Mesendoderm (in vitro differentiated cells): ENCODE measurements around the gene NFAT5.

Source experiments
- DNase-seq: peaks from one replicate; pipeline ENCODE4 v3.0.0; 2013
- H2AK5ac ChIP-seq: 2 replicates; pipeline ENCODE4 v1.6.1; 2013; ENCODE audit warnings: low read length, inconsistent platforms
- H2BK120ac ChIP-seq: 2 replicates; pipeline ENCODE4 v1.6.1; 2013; ENCODE audit warnings: low read depth, mild to moderate bottlenecking, low read length, moderate library complexity, mixed read lengths
- H2BK15ac ChIP-seq: replicated peaks from 2 replicates; pipeline ENCODE4 v1.6.1; 2013; ENCODE audit warnings: low read depth, mild to moderate bottlenecking, moderate library complexity
- H2BK5ac ChIP-seq: 2 replicates; pipeline ENCODE4 v1.6.1; 2013; ENCODE audit warnings: low read length, inconsistent platforms
- H3K18ac ChIP-seq: 2 replicates; pipeline ENCODE4 v1.6.1; 2013; ENCODE audit warnings: mild to moderate bottlenecking, low read length, mixed read lengths
- H3K23ac ChIP-seq: one replicate; pipeline ENCODE4 v1.6.1; 2013; ENCODE audit warnings: low read length
- H3K27ac ChIP-seq: 2 replicates; pipeline ENCODE4 v1.5.1; 2013; ENCODE audit warnings: low read depth, mild to moderate bottlenecking, inconsistent platforms, low read length, moderate library complexity
- H3K27me3 ChIP-seq: 2 replicates; pipeline ENCODE4 v1.6.1; 2013; ENCODE audit warnings: low read length, control low read depth, mild to moderate bottlenecking, inconsistent platforms; ENCODE audit not compliant: insufficient read depth, poor library complexity
- H3K36me3 ChIP-seq: 2 replicates; pipeline ENCODE4 v1.6.1; 2013; ENCODE audit warnings: low read length, inconsistent platforms; ENCODE audit not compliant: control insufficient read depth, insufficient read depth
- H3K4ac ChIP-seq: one replicate; pipeline ENCODE4 v1.6.1; 2013; ENCODE audit warnings: low read depth, mild to moderate bottlenecking, low read length, moderate library complexity
- H3K4me1 ChIP-seq: 2 replicates; pipeline ENCODE4 v1.6.1; 2013; ENCODE audit warnings: low read depth, low read length, inconsistent platforms; ENCODE audit not compliant: control insufficient read depth
- H3K4me2 ChIP-seq: 2 replicates; pipeline ENCODE4 v1.6.1; 2013; ENCODE audit warnings: low read length
- H3K4me3 ChIP-seq: 2 replicates; pipeline ENCODE4 v1.5.1; 2013; ENCODE audit warnings: mild to moderate bottlenecking, low read length
- H3K56ac ChIP-seq: one replicate; pipeline ENCODE4 v1.6.1; 2013; ENCODE audit warnings: low read length
- H3K79me1 ChIP-seq: 2 replicates; pipeline ENCODE4 v1.6.1; 2013; ENCODE audit warnings: low read length, inconsistent platforms
- H3K79me2 ChIP-seq: 2 replicates; pipeline ENCODE4 v1.6.1; 2013; ENCODE audit warnings: mild to moderate bottlenecking, low read length; ENCODE audit not compliant: control insufficient read depth, insufficient read depth
- H3K9ac ChIP-seq: 2 replicates; pipeline ENCODE4 v1.6.1; 2013; ENCODE audit warnings: low read length, inconsistent platforms
- H4K5ac ChIP-seq: one replicate; pipeline ENCODE4 v1.6.1; 2013; ENCODE audit warnings: low read length
- H4K8ac ChIP-seq: one replicate; pipeline ENCODE4 v1.6.1; 2013; ENCODE audit warnings: low read depth, mild to moderate bottlenecking, control low read depth, low read length, moderate library complexity
- WGBS: extraction: QIAGEN DNeasy Blood & Tissue Kit; methylation state at CpG from one replicate; pipeline ENCODE4 v1.1.7; 2013; ENCODE audit warnings: low lambda C conversion rate, missing lambda C conversion rate; ENCODE audit not compliant: insufficient coverage; ENCODE audit errors: extremely low coverage; 5-methylcytosine and 5-hydroxymethylcytosine counted together

Gene NFAT5

GRCh38 chr16:69691980-69692911, 126.5 kb downstream of the NFAT5 start:
- Histone ChIP-seq H3K27ac (no peak overlapping the region), H2BK5ac (no peak overlapping the region), H3K4ac (no peak overlapping the region), H3K4me1 (no peaks in the 10 kb centered on the region), H3K27me3 (no peaks in the 10 kb centered on the region), H3K18ac (no peak overlapping the region), H3K79me1 (no peaks in the 10 kb centered on the region), H3K56ac (no peak overlapping the region), H4K8ac (no peak overlapping the region), H3K9ac (no peak overlapping the region), H3K4me3 (no peak overlapping the region), H2AK5ac (no peak overlapping the region), H3K4me2 (no peak overlapping the region), H4K5ac (no peak overlapping the region), H2BK120ac (no peak overlapping the region), H3K23ac (no peak overlapping the region), H3K79me2 (no peaks in the 10 kb centered on the region), H2BK15ac (no peak overlapping the region), H3K36me3 (peaks cover 23% of the 10 kb centered on the region)
- WGBS, result no CpG with 5 or more reads among the region's 4 CpGs
- no peak for DNase-seq

- no peaks in the 10 kb centered on the region for H3K4me1 ChIP-seq
- no peaks in the 10 kb centered on the region for H3K79me1 ChIP-seq
- H3K4me3 ChIP-seq, result no peak overlapping the region
- H3K18ac ChIP-seq, result no peak overlapping the region
- WGBS, result no CpG with 5 or more reads among the region's 2 CpGs
- H3K27ac ChIP-seq, result no peak overlapping the region
- DNase-seq, result no peak
- H2BK120ac ChIP-seq, result no peak overlapping the region
- no peak overlapping the region for H3K56ac ChIP-seq
- H4K8ac ChIP-seq, result no peak overlapping the region
- no peak overlapping the region for H4K5ac ChIP-seq
- H3K9ac ChIP-seq, result no peak overlapping the region
- no peaks in the 10 kb centered on the region for H3K27me3 ChIP-seq
- H2AK5ac ChIP-seq, result no peak overlapping the region
- H3K4me2 ChIP-seq, result no peak overlapping the region
- no peak overlapping the region for H3K23ac ChIP-seq
- H2BK15ac ChIP-seq, result no peak overlapping the region
- peaks cover 23% of the 10 kb centered on the region for H3K36me3 ChIP-seq
- no peak overlapping the region for H2BK5ac ChIP-seq
- H3K79me2 ChIP-seq, result no peaks in the 10 kb centered on the region
- no peak overlapping the region for H3K4ac ChIP-seq
Observed at GRCh38 chr16:69693916-69694315, 128.2 kb downstream of the NFAT5 start.

DNA sequence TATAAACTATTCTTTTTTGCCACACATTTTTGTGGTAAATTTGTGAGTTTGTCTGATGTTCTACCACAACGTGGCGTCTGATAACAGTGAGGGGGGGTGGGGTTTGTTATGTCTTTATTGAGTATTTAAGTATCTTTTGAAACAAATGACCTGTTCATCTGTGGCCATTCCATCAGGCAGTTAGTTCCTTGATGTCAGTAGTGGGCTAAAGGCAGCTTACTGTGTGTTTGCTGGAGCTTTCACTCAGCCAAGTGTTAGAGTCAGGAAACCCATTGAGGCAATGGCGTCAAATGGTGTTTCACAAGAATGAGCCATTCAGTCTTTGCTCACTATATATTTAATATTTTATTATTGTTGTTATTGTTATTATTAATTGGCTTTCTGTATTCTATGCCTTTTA, 132.6 kb downstream of the NFAT5 start:
- Histone ChIP-seq H2BK5ac (no peak overlapping the region), H3K4me2 (no peak overlapping the region), H3K4me3 (no peak overlapping the region), H2BK15ac (no peak overlapping the region), H3K23ac (no peak overlapping the region), H3K4ac (no peak overlapping the region), H3K27me3 (no peaks in the 10 kb centered on the region), H3K79me1 (no peaks in the 10 kb centered on the region), H3K56ac (no peak overlapping the region), H4K8ac (no peak overlapping the region), H2BK120ac (no peak overlapping the region), H3K27ac (no peak overlapping the region), H3K79me2 (no peaks in the 10 kb centered on the region), H3K4me1 (no peaks in the 10 kb centered on the region), H3K9ac (no peak overlapping the region), H3K36me3 (peaks cover 7% of the 10 kb centered on the region), H2AK5ac (no peak overlapping the region), H4K5ac (no peak overlapping the region), H3K18ac (no peak overlapping the region)
- no peak for DNase-seq
- no CpG with 5 or more reads among the region's 3 CpGs for WGBS

DNA sequence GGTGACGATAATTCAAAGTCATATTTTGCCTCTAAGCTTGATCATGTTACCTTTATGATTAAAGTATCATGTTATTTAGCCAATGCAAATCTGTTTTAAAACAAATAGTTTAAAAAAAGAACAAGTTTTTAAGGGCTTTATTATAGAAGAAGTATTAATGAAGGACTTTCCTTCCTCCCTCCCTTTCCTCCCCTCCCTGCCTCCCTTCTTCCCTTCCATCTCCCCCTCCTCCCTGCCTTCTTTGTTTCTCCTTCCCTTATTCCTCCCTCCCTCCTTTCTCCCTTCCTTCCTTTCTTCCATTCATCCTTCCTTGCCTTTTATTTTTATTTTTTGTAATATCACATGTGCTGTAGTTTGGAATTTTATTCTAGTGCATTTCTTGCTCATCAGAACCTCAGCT, 134.1 kb downstream of the NFAT5 start:
- H2AK5ac ChIP-seq, result no peak overlapping the region
- H3K79me1 ChIP-seq, result no peaks in the 10 kb centered on the region
- no peak overlapping the region for H3K4me3 ChIP-seq
- no peak overlapping the region for H4K5ac ChIP-seq
- no peak overlapping the region for H3K23ac ChIP-seq
- no peak overlapping the region for H3K9ac ChIP-seq
- H3K27ac ChIP-seq, result no peak overlapping the region
- no peak overlapping the region for H3K56ac ChIP-seq
- H4K8ac ChIP-seq, result no peak overlapping the region
- no peak overlapping the region for H3K18ac ChIP-seq
- peaks cover 1% of the 10 kb centered on the region for H3K36me3 ChIP-seq
- WGBS, result no CpG with 5 or more reads among the region's 1 CpG
- H3K4me2 ChIP-seq, result no peak overlapping the region
- H2BK120ac ChIP-seq, result no peak overlapping the region
- no peaks in the 10 kb centered on the region for H3K4me1 ChIP-seq
- H2BK15ac ChIP-seq, result no peak overlapping the region
- H3K4ac ChIP-seq, result no peak overlapping the region
- DNase-seq, result no peak
- no peak overlapping the region for H2BK5ac ChIP-seq
- H3K27me3 ChIP-seq, result no peaks in the 10 kb centered on the region
- H3K79me2 ChIP-seq, result no peaks in the 10 kb centered on the region

DNA sequence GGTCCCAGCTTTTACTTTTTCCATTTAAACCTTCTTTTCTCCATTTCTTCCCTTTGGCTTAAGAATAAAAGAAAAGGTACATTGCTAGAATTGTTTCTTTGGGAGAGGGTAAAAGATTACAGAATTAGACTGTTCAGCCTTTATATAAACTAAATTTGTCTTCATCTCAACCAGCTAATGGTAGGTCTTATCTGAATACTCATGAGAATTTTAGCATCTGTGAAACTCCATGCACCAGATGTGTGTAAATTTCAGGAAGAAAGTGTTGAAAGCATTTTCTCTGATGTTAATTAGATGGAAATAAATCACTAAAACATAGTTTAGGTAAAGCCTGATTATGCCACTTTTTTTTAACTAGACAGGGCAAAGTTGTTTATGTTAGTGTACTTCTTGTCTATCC, 135.7 kb downstream of the NFAT5 start:
- no peak overlapping the region for H2BK5ac ChIP-seq
- H3K4me3 ChIP-seq, result no peak overlapping the region
- H3K27ac ChIP-seq, result no peak overlapping the region
- no peaks in the 10 kb centered on the region for H3K79me2 ChIP-seq
- H3K4me1 ChIP-seq, result no peaks in the 10 kb centered on the region
- H4K5ac ChIP-seq, result no peak overlapping the region
- H3K79me1 ChIP-seq, result no peaks in the 10 kb centered on the region
- H2BK15ac ChIP-seq, result no peak overlapping the region
- no peaks in the 10 kb centered on the region for H3K36me3 ChIP-seq
- no peak overlapping the region for H3K9ac ChIP-seq
- no peak overlapping the region for H2BK120ac ChIP-seq
- no peak overlapping the region for H3K23ac ChIP-seq
- no peak overlapping the region for H2AK5ac ChIP-seq
- no peak overlapping the region for H3K18ac ChIP-seq
- no peak overlapping the region for H3K4ac ChIP-seq
- no peak overlapping the region for H3K56ac ChIP-seq
- H3K27me3 ChIP-seq, result no peaks in the 10 kb centered on the region
- H3K4me2 ChIP-seq, result no peak overlapping the region
- DNase-seq, result no peak
- no peak overlapping the region for H4K8ac ChIP-seq

GRCh38 chr16:69701866-69702265, 136.1 kb downstream of the NFAT5 start:
- no peaks in the 10 kb centered on the region for H3K79me1 ChIP-seq
- H3K56ac ChIP-seq, result no peak overlapping the region
- H3K27me3 ChIP-seq, result no peaks in the 10 kb centered on the region
- H2AK5ac ChIP-seq, result no peak overlapping the region
- H3K4me1 ChIP-seq, result no peaks in the 10 kb centered on the region
- H3K79me2 ChIP-seq, result no peaks in the 10 kb centered on the region
- no peak overlapping the region for H2BK120ac ChIP-seq
- no peak overlapping the region for H3K4me2 ChIP-seq
- H3K27ac ChIP-seq, result no peak overlapping the region
- no peak overlapping the region for H3K4ac ChIP-seq
- DNase-seq, result no peak
- H4K8ac ChIP-seq, result no peak overlapping the region
- no peak overlapping the region for H3K4me3 ChIP-seq
- H3K9ac ChIP-seq, result no peak overlapping the region
- no peak overlapping the region for H3K23ac ChIP-seq
- WGBS, result no CpG with 5 or more reads among the region's 2 CpGs
- no peak overlapping the region for H2BK15ac ChIP-seq
- no peak overlapping the region for H3K18ac ChIP-seq
- H3K36me3 ChIP-seq, result no peaks in the 10 kb centered on the region
- no peak overlapping the region for H2BK5ac ChIP-seq
- H4K5ac ChIP-seq, result no peak overlapping the region
